ENCODE measurements around the gene HNMT.

- TF ChIP-seq CTCF (IDR thresholded peaks at IDR 0.05; ENCODE audit: control extremely low read depth in 1 of 3, insufficient read depth in 1 of 3, low read depth in 1 of 3, low read length in 3 of 3) (no peak), PHF8 (conservative IDR thresholded peaks at IDR 0.05; ENCODE audit: low read depth, low read length) (no peak), TEAD4 (IDR thresholded peaks at IDR 0.05; ENCODE audit: low read depth, low read length) (no peak)
Measured at GRCh38 chr2:137945229-137945628, 19.0 kb upstream of the HNMT start.
